CD4-positive, alpha-beta T cell (primary cell): ENCODE results near the gene NSG2. TPM values are rescaled to one million over a fixed set of nuclear protein-coding genes. Genes with fewer than 3 reads are reported as not detected.

Experiments
- ATAC-seq: fragments of 200-7000 bp; cut with Tn5 transposase; one replicate; pipeline ENCODE4 v1.10.0; 2022; ENCODE audit warnings: mild to moderate bottlenecking; ENCODE audit not compliant: poor library complexity
- CTCF ChIA-PET: fragments of 350-600 bp; sonication (Branson Sonifier 250); formaldehyde crosslinking; loops from one replicate; lab custom pipeline; 2021; ENCODE audit warnings: antibody characterized with exemption, inconsistent platforms; lab: Charles Lee
- POLR2A ChIA-PET: fragments of 350-600 bp; sonication (Branson Sonifier 250); formaldehyde crosslinking; loops from one replicate; lab custom pipeline; 2021; ENCODE audit warnings: antibody characterized with exemption, inconsistent platforms; lab: Charles Lee
- DNase-seq, 14 experiments: peaks; one replicate each; pipeline ENCODE4 v3.0.0-alpha.2; 2013 to 2020; ENCODE audit warnings: mixed read lengths in 2 of 14
- H3K27ac ChIP-seq, 2 donors: one replicate each; pipeline versions ENCODE4 v1.5.1 to v1.7.0; 2013; ENCODE audit warnings: low read length in 2 of 2, low read depth in 1 of 2, mild to moderate bottlenecking in 1 of 2
- H3K27me3 ChIP-seq, 2 experiments: 1 replicate in 1 of 2; 2 replicates in 1 of 2; pipeline versions ENCODE4 v1.6.1 to v1.7.0; 2013; ENCODE audit warnings: low read length in 2 of 2, control low read depth in 1 of 2, mild to moderate bottlenecking in 1 of 2, moderate library complexity in 1 of 2; ENCODE audit not compliant: insufficient read depth in 2 of 2, control insufficient read depth in 1 of 2
- H3K36me3 ChIP-seq: one replicate; pipeline ENCODE4 v1.6.1; 2013; ENCODE audit warnings: low read length, control low read depth; ENCODE audit not compliant: insufficient read depth
- H3K4me1 ChIP-seq: one replicate; pipeline ENCODE4 v1.6.1; 2013; ENCODE audit warnings: low read length, control low read depth; ENCODE audit not compliant: insufficient read depth
- H3K4me3 ChIP-seq: one replicate; pipeline ENCODE4 v1.5.1; 2013; ENCODE audit warnings: mild to moderate bottlenecking, low read length, moderate library complexity
- H3K9me3 ChIP-seq, 2 experiments: 1 replicate in 1 of 2; 2 replicates in 1 of 2; pipeline versions ENCODE4 v1.6.1 to v1.7.0; 2013; ENCODE audit warnings: low read length in 2 of 2, mild to moderate bottlenecking in 2 of 2, control low read depth in 1 of 2, moderate library complexity in 1 of 2; ENCODE audit not compliant: control insufficient read depth in 1 of 2, insufficient read depth in 1 of 2
- H3K27ac Mint-ChIP-seq: one replicate; pipeline ENCODE4 v1.8.0; 2020; ENCODE audit warnings: mixed read lengths
- H3K27me3 Mint-ChIP-seq: one replicate; pipeline ENCODE4 v1.8.0; 2021; ENCODE audit warnings: mixed read lengths
- H3K36me3 Mint-ChIP-seq: one replicate; pipeline ENCODE4 v1.8.0; 2021; ENCODE audit warnings: low read depth, mixed read lengths
- H3K4me1 Mint-ChIP-seq: one replicate; pipeline ENCODE4 v1.8.0; 2021; ENCODE audit warnings: low read depth, mixed read lengths
- H3K4me3 Mint-ChIP-seq: one replicate; pipeline ENCODE4 v1.8.0; 2020; ENCODE audit warnings: mild to moderate bottlenecking, mixed read lengths
- H3K9me3 Mint-ChIP-seq: one replicate; pipeline ENCODE4 v1.8.0; 2020; ENCODE audit warnings: mixed read lengths
- CTCF ChIP-seq: fragments of 200-600 bp; IDR thresholded peaks from one replicate; pipeline ENCODE4 v1.8.0; 2022; ENCODE audit warnings: antibody characterized with exemption, mild to moderate bottlenecking
- intact Hi-C, 2 experiments: fragments of 100-400 bp; cut with DNase I in 1 of 2; cut with micrococcal nuclease in 1 of 2; formaldehyde crosslinking; loops; one replicate each; pipeline versions ENCODE4 v1.15.1 to v1.9.0; 2023 to 2025; cut with DNase I, micrococcal nuclease
- total RNA-seq, 174 experiments: library from RNA in 2 of 174; stranded (reverse) in 2 of 174; gene quantifications; one replicate each; pipeline ENCODE4 v1.2.3 and lab custom pipeline; 2021 to 2026

Gene NSG2
- total RNA-seq, 2 experiments from 2014 or later, result not detected

- Histone ChIP-seq H3K36me3 (no peaks in the 10 kb centered on the region), H3K4me1 (no peaks in the 10 kb centered on the region), H3K27ac (no peak overlapping the region), H3K27me3 (no peaks in the 10 kb centered on the region), H3K4me3 (no peak overlapping the region), H3K9me3 (peaks cover 0 to 4% of the 10 kb centered on the region in 2 experiments)
- no peaks in the 10 kb centered on the region for H3K4me1 Mint-ChIP-seq
- intact Hi-C loops, result no loop called here
- H3K4me3 Mint-ChIP-seq, result no peak overlapping the region
- no peak for DNase-seq
- POLR2A ChIA-PET, result no interaction called here
- no peaks in the 10 kb centered on the region for H3K9me3 Mint-ChIP-seq
- CTCF ChIA-PET, result no interaction called here
- no peak for TF ChIP-seq CTCF
- ATAC-seq, result no peak
- peaks cover 21% of the 10 kb centered on the region for H3K27me3 Mint-ChIP-seq
- no peaks in the 10 kb centered on the region for H3K36me3 Mint-ChIP-seq
- H3K27ac Mint-ChIP-seq, result no peak overlapping the region
Observed at GRCh38 chr5:174090129-174090528, 44.6 kb downstream of the NSG2 start.

GRCh38 chr5:174093123-174093522, 47.6 kb downstream of the NSG2 start:
- no peak for TF ChIP-seq CTCF
- no peak overlapping the region for H3K27ac ChIP-seq
- DNase-seq, result no peak
- H3K27me3 Mint-ChIP-seq, result peaks cover 13% of the 10 kb centered on the region
- intact Hi-C loops, result no loop called here
- H3K36me3 ChIP-seq, result no peaks in the 10 kb centered on the region
- no peak overlapping the region for H3K4me3 ChIP-seq
- no peaks in the 10 kb centered on the region for H3K4me1 Mint-ChIP-seq
- no peaks in the 10 kb centered on the region for H3K9me3 Mint-ChIP-seq
- no peaks in the 10 kb centered on the region for H3K36me3 Mint-ChIP-seq
- H3K27ac Mint-ChIP-seq, result no peak overlapping the region
- ChIA-PET POLR2A (no interaction called here), CTCF (no interaction called here)
- H3K4me3 Mint-ChIP-seq, result no peak overlapping the region
- no peak for ATAC-seq
- H3K4me1 ChIP-seq, result no peaks in the 10 kb centered on the region
- no peaks in the 10 kb centered on the region for H3K27me3 ChIP-seq
- peaks cover 0 to 4% of the 10 kb centered on the region in 2 experiments for H3K9me3 ChIP-seq

- Mint-ChIP-seq H3K4me1 (no peaks in the 10 kb centered on the region), H3K36me3 (no peaks in the 10 kb centered on the region), H3K27ac (no peak overlapping the region), H3K4me3 (no peak overlapping the region), H3K27me3 (peaks cover 12% of the 10 kb centered on the region), H3K9me3 (no peaks in the 10 kb centered on the region)
- H3K27me3 ChIP-seq, result no peaks in the 10 kb centered on the region
- peaks cover 0 to 3% of the 10 kb centered on the region in 2 experiments for H3K9me3 ChIP-seq
- no peak overlapping the region for H3K4me3 ChIP-seq
- DNase-seq, result no peak
- ATAC-seq, result no peak
- H3K4me1 ChIP-seq, result no peaks in the 10 kb centered on the region
- H3K27ac ChIP-seq, result no peak overlapping the region
- TF ChIP-seq CTCF, result no peak
- ChIA-PET CTCF (no interaction called here), POLR2A (no interaction called here)
- intact Hi-C loops, result no loop called here
- H3K36me3 ChIP-seq, result no peaks in the 10 kb centered on the region
Observed at GRCh38 chr5:174094857-174095606, 49.5 kb downstream of the NSG2 start.
